Lower lobe of right lung (tissue), 2 donors: ENCODE results near the gene MED29. TPM values are rescaled to one million over a fixed set of nuclear protein-coding genes. Genes with fewer than 3 reads are reported as not detected.
A peak's percentile ranks its signal among the peaks of the same experiment; 100 is the strongest.

Experiments used
- ATAC-seq, 2 donors: fragments of 200-7000 bp; cut with Tn5 transposase; one replicate each; pipeline ENCODE4 v1.9.1; 2020 to 2022; ENCODE audit warnings: mild to moderate bottlenecking in 2 of 2, moderate library complexity in 2 of 2
- DNase-seq: peaks from one replicate; pipeline ENCODE4 v3.0.0-alpha.2; 2020
- H3K27ac ChIP-seq: fragments of 200-600 bp; one replicate; pipeline ENCODE4 v1.8.0; 2022
- H3K27me3 ChIP-seq: fragments of 200-600 bp; one replicate; pipeline ENCODE4 v1.8.0; 2022; ENCODE audit warnings: low read depth
- H3K36me3 ChIP-seq: fragments of 200-600 bp; one replicate; pipeline ENCODE4 v1.8.0; 2022; ENCODE audit warnings: mild to moderate bottlenecking
- H3K4me1 ChIP-seq: fragments of 200-600 bp; one replicate; pipeline ENCODE4 v1.8.0; 2022
- H3K4me3 ChIP-seq: fragments of 200-600 bp; one replicate; pipeline ENCODE4 v1.8.0; 2022; ENCODE audit warnings: mild to moderate bottlenecking
- H3K9me3 ChIP-seq: fragments of 200-600 bp; one replicate; pipeline ENCODE4 v1.8.0; 2022
- CTCF ChIP-seq: fragments of 200-600 bp; IDR thresholded peaks from one replicate; pipeline ENCODE4 v1.8.0; 2022; ENCODE audit warnings: antibody characterized with exemption, mild to moderate bottlenecking
- intact Hi-C: fragments of 100-400 bp; cut with DNase I; formaldehyde crosslinking; loops from one replicate; pipeline ENCODE4 v1.11.0; 2022
- total RNA-seq: library from RNA; stranded (reverse); fragmentation: NEBNext Ultra II Directional; extraction: Animal tissue kit (Norgen Biotek cat#: 25700); gene quantifications from one replicate; pipeline ENCODE4 v1.2.1, GENCODE V29; 2021
- donor health status: DM: no; HTN: yes; CAD: no; lungs with severe emphysema.

Gene MED29
- total RNA-seq, 1 donor from 2014 or later = 33.1 TPM

GRCh38 chr19:39438270-39438934 lies 47.2 kb downstream of the MED29 start:
- H3K4me3 ChIP-seq = no peak overlapping the region
- ATAC-seq (no peak), DNase-seq (no peak)
- no peak overlapping the region for H3K27ac ChIP-seq
- H3K4me1 ChIP-seq = peaks cover 26% of the 10 kb centered on the region
- H3K9me3 ChIP-seq = no peaks in the 10 kb centered on the region
- intact Hi-C loops = no loop called here
- TF ChIP-seq CTCF = no peak
- peaks cover 4% of the 10 kb centered on the region for H3K27me3 ChIP-seq
- peaks cover 16% of the 10 kb centered on the region for H3K36me3 ChIP-seq

- H3K4me3 ChIP-seq = peak overlapping the region; percentile 83
- peaks cover 44% of the 10 kb centered on the region for H3K4me1 ChIP-seq
- ATAC-seq (peak in 1 of 2 donors; percentile 3), DNase-seq (no peak)
- no peaks in the 10 kb centered on the region for H3K27me3 ChIP-seq
- H3K36me3 ChIP-seq = peaks cover 24% of the 10 kb centered on the region
- H3K9me3 ChIP-seq = no peaks in the 10 kb centered on the region
- intact Hi-C loops = no loop called here
- peak overlapping the region; percentile 89 for H3K27ac ChIP-seq
- no peak for TF ChIP-seq CTCF
Measured at GRCh38 chr19:39444598-39445195, 53.5 kb downstream of the MED29 start.

GRCh38 chr19:39445196-39446111 lies 54.3 kb downstream of the MED29 start, which contains the start of gene SUPT5H:
Gene SUPT5H, plus strand, starts transcription at chr19:39445582. Its CDS starts 309 bp downstream, at chr19:39445891.
- TF ChIP-seq CTCF = no peak
- Histone ChIP-seq H3K4me1 (peaks cover 51% of the 10 kb centered on the region), H3K9me3 (no peaks in the 10 kb centered on the region), H3K27me3 (no peaks in the 10 kb centered on the region), H3K27ac (peak within 1 kb of the TSS; percentile 89), H3K4me3 (peak within 1 kb of the TSS; percentile 83), H3K36me3 (peaks cover 24% of the 10 kb centered on the region)
- DNase-seq (peak; percentile 98), ATAC-seq (peak; percentile 98 to 99)
- intact Hi-C loops = no loop called here

- Histone ChIP-seq H3K9me3 (no peaks in the 10 kb centered on the region), H3K4me3 (peak overlapping the region; percentile 83), H3K36me3 (peaks cover 24% of the 10 kb centered on the region), H3K27ac (no peak overlapping the region), H3K4me1 (peaks cover 53% of the 10 kb centered on the region), H3K27me3 (no peaks in the 10 kb centered on the region)
- DNase-seq = no peak
- intact Hi-C loops = no loop called here
- TF ChIP-seq CTCF = no peak
- no peak for ATAC-seq
Measured at GRCh38 chr19:39446365-39447084, 55.3 kb downstream of the MED29 start.

- ATAC-seq (no peak), DNase-seq (no peak)
- Histone ChIP-seq H3K36me3 (peaks cover 39% of the 10 kb centered on the region), H3K9me3 (no peaks in the 10 kb centered on the region), H3K4me1 (peaks cover 53% of the 10 kb centered on the region), H3K4me3 (no peak overlapping the region), H3K27ac (no peak overlapping the region), H3K27me3 (no peaks in the 10 kb centered on the region)
- intact Hi-C loops = no loop called here
- no peak for TF ChIP-seq CTCF
Measured at GRCh38 chr19:39448271-39448670, 57.1 kb downstream of the MED29 start.
